Thoracic aorta (tissue), 2 donors: ENCODE measurements around the gene EPHX1. TPM values are rescaled to one million over a fixed set of nuclear protein-coding genes. Genes with fewer than 3 reads are reported as not detected.

Source experiments
- ATAC-seq: fragments of 150-250 bp; one replicate; pipeline ENCODE4 v1.8.0; 2017; ENCODE audit warnings: low read depth; ENCODE audit not compliant: insufficient number of reproducible peaks, low FRiP score
- DNase-seq: peaks from one replicate; pipeline ENCODE4 v3.0.0-alpha.2; 2020; ENCODE audit warnings: low spot score
- H3K27ac ChIP-seq, 2 donors: fragments of 200-600 bp; sonication (generic); 1 replicate in 1 of 2; 2 replicates in 1 of 2; pipeline ENCODE4 v1.5.1; 2016; ENCODE audit warnings: mild to moderate bottlenecking in 2 of 2, moderate library complexity in 2 of 2
- H3K27me3 ChIP-seq: fragments of 200-600 bp; sonication (generic); replicated peaks from 2 replicates; pipeline ENCODE4 v1.6.0; 2016; ENCODE audit warnings: mild to moderate bottlenecking; ENCODE audit not compliant: insufficient read depth
- H3K36me3 ChIP-seq: fragments of 200-600 bp; sonication (generic); one replicate; pipeline ENCODE4 v1.5.1; 2016
- H3K4me1 ChIP-seq, 2 donors: fragments of 200-600 bp; sonication (generic); 1 replicate in 1 of 2; 2 replicates in 1 of 2; pipeline versions ENCODE4 v1.5.1 to v1.6.0; 2016; ENCODE audit warnings: low read depth in 2 of 2, mild to moderate bottlenecking in 1 of 2; ENCODE audit not compliant: control insufficient read depth in 1 of 2
- H3K4me3 ChIP-seq: fragments of 200-600 bp; sonication (generic); 2 replicates; pipeline ENCODE4 v1.5.1; 2016; ENCODE audit warnings: mild to moderate bottlenecking
- H3K9me3 ChIP-seq: fragments of 200-600 bp; sonication (generic); 2 replicates; pipeline ENCODE4 v1.5.1; 2016
- CTCF ChIP-seq: fragments of 200-600 bp; sonication (generic); IDR thresholded peaks from one replicate; pipeline ENCODE4 v1.5.1; 2019; ENCODE audit warnings: antibody characterized with exemption
- total RNA-seq, 2 donors: library from RNA; depleted of rRNA; stranded (reverse); fragments of >200 nt; gene quantifications; one replicate each; pipeline versions ENCODE4 v1.1.0 to v1.2.3, GENCODE V29; 2016

EPHX1 gene
- total RNA-seq, 2 donors from 2014 or later: 58.9 to 77.6 TPM

GRCh38 chr1:225880222-225880588, 70.3 kb downstream of the EPHX1 start:
- Histone ChIP-seq H3K9me3 (no peaks in the 10 kb centered on the region), H3K27ac (peak overlapping the region; percentile 92 to 95), H3K4me3 (peak overlapping the region; percentile 83), H3K27me3 (no peaks in the 10 kb centered on the region), H3K4me1 (peaks cover 39 to 54% of the 10 kb centered on the region in 2 donors), H3K36me3 (peaks cover 5% of the 10 kb centered on the region)
- no peak for TF ChIP-seq CTCF
- ATAC-seq (no peak), DNase-seq (no peak)

- Histone ChIP-seq H3K4me3 (peak overlapping the region; percentile 83), H3K9me3 (no peaks in the 10 kb centered on the region), H3K4me1 (peaks cover 39 to 54% of the 10 kb centered on the region in 2 donors), H3K27ac (peak overlapping the region; percentile 92 to 95), H3K36me3 (peaks cover under 1% of the 10 kb centered on the region), H3K27me3 (no peaks in the 10 kb centered on the region)
- ATAC-seq (no peak), DNase-seq (no peak)
- no peak for TF ChIP-seq CTCF
Measured at GRCh38 chr1:225880636-225881035, 70.7 kb downstream of the EPHX1 start.

- Histone ChIP-seq H3K27ac (peak overlapping the region; percentile 92 to 95), H3K4me1 (peaks cover 39 to 54% of the 10 kb centered on the region in 2 donors), H3K27me3 (no peaks in the 10 kb centered on the region), H3K9me3 (no peaks in the 10 kb centered on the region), H3K36me3 (no peaks in the 10 kb centered on the region), H3K4me3 (peak overlapping the region; percentile 83)
- no peak for DNase-seq
- ATAC-seq: peak; percentile 45
- no peak for TF ChIP-seq CTCF
Measured at GRCh38 chr1:225881081-225881958, 71.4 kb downstream of the EPHX1 start.

- TF ChIP-seq CTCF: peak; percentile 46
- H3K27me3 ChIP-seq: no peaks in the 10 kb centered on the region
- DNase-seq (peak; percentile 76), ATAC-seq (peak; percentile 44)
- H3K4me3 ChIP-seq: peak within 1 kb of the TSS; percentile 83
- H3K9me3 ChIP-seq: no peaks in the 10 kb centered on the region
- H3K27ac ChIP-seq: peak within 1 kb of the TSS; percentile 92 to 95
- H3K4me1 ChIP-seq: peaks cover 39 to 49% of the 10 kb centered on the region in 2 donors
- no peaks in the 10 kb centered on the region for H3K36me3 ChIP-seq
Measured at GRCh38 chr1:225881959-225882693, 72.2 kb downstream of the EPHX1 start, which contains the start of gene TMEM63A. TMEM63A (minus strand) TSS chr1:225882380; CDS start chr1:225877580, 4,800 bp downstream.
